ENCODE data around the gene PPDPF.
"Not testable (repeated sequence)": the region's sequence is repeated elsewhere in the genome, so short reads cannot be mapped to it uniquely, and the experiment has no call there.

Gene PPDPF

DNA sequence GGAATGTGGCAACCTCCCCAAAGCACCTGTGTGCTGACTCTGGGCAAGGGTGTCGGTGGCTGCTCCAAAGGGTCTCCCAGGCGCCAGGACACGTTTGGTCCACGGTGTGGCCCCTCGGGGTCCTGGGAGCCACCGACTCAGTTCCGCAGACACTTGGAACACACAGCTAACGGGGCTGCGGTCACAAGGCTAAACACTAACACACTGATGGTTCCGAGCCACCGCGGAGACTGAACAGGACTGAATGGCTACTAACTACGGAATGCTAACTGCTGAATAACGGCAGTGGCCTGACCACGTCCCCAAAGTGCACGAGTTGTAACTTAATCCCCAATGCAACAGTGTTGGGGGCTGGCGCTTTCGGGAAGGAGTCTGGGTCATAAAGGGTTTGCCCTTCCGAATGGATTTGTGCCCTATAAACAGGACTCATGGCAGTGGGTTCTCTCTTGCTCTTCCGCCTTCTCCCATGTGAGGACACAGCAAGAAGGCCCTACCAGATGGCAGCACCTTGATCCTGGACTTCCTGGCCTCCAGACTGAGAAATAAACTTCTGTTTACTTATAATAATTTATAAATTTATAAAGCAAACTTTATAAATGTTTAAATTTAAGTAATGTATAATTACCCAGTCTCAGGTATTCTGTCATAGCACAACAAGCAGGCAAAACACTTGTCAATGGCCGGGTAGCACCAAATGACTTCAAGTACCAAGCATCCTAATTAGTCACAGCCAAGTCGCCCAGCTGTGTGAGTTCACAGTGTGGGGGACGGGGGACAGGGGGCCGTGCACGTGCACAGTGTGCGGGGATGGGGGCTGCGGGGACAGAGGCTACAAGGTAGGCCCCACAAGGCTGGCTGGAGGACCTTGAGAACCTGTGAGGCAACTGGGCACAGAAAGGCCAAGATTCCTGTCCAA, 19.4 kb upstream of the PPDPF start:
- no peak for DNase-seq (ENCODE audit: low read depth)

DNA sequence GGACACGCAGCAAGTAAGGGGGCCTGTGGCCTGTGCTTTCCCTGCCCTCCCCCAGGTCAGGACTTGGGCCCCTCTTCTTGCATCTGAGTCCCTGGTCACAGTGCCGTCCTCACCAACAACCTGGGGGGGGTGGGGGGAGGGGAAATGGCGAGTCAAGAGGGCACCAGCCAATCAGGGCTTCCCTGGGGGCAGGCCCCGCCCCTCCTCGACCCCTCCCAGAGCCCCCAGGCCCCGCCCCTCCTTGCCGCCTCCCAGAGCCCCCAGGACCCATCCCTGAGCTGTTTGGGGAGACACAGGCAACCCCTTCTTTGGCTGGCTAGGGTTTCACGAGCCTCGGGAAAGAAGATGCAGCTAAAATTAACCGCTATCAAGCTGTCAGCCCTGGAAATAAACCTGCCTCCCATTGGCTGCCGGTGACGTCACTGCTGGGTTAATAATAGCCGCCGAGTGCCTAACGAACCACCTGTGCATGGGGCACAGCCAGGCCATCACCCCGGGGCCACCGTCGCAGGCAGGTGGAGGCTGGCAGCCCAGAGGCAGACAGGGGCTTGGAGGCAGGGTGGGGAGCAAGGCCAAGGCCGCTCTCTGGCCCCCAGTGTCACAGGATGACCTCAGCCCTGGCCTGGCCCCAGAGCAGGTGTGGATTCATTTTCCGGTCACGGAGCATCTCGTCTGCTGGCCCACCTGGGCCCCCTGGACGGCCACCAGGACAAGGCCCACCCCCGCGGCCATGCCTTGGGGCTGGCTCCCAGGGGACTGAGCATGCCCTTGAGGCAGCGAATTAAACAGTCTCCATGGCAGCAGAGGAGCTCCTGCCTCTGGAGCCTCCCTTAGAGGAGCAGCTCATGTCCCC, 18.5 kb upstream of the PPDPF start:
- no peak for DNase-seq (ENCODE audit: low read depth)

DNA sequence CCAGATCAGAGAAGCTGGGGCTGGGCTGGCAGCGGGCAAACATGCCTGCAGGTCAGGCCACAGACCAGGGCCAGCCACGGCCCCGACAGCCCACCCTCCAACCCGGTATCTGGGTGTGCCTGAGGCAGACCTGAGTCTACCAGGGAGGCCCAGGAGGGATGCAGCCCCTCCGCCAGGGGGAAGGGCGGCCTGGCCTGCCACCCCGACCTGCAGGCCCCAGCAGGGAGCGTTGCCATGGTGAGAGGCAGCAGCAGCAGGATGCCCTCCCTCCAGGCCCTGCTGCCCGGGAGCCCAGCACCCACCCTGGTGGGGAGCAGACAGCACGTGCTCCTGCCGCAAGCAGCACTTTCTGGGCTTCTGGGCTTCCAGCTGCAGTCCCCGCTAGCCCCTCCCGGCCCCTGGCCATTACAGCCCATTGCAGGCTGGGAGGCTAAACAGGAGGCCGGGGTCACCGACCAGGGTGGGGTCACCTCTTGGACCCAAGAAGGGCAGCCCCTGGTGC, 17.8 kb upstream of the PPDPF start:
- DNase-seq (ENCODE audit: low read depth), result no peak

DNA sequence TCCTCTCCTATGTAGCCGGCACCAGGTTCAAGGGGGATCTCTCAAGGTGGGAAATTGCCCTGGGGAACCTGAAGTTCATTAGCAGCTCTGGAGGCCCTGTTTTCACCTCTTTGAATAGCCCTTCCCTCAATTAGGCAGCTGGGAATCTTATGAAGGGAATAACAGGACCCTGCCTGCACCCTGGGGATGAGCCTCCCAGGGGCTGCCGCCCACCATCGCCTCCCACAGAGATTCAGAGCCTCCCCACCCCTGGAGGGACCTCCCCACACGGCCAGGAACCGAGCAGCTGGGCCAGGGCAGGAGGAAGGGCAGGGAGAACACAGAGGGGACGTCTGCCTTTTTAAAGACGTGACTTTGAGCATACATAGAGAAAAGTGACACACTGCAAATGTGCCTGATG, 17.0 kb upstream of the PPDPF start:
- DNase-seq (ENCODE audit: low read depth), result no peak

- DNase-seq (ENCODE audit: low read depth), result no peak
Observed at GRCh38 chr20:63504642-63505041, 15.9 kb upstream of the PPDPF start.

DNA sequence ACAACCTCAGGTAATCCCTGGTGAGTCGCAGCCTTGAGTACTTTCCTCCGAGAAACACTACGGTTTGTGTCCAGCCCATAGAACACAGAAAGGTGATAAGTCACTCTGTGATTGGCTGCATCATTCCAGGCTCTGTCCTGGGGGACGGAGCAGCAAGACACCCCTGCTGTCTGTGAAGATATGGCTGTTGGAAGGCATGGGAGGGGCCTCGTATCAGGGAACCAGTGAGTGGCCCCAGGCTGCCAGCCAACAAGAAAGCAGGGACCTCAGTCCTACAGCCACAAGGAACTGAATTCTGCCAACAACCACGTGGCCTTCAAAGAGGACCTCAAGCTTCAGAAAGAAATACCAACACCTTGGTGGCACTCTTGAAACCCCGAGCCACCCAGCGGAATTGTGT, 15.3 kb upstream of the PPDPF start:
- no peak for DNase-seq (ENCODE audit: low read depth)

GRCh38 chr20:63505723-63506122, 14.8 kb upstream of the PPDPF start:
- DNase-seq (ENCODE audit: low read depth), result no peak

- no peak for DNase-seq (ENCODE audit: low read depth)
Observed at GRCh38 chr20:63507083-63507743, 13.4 kb upstream of the PPDPF start.

DNA sequence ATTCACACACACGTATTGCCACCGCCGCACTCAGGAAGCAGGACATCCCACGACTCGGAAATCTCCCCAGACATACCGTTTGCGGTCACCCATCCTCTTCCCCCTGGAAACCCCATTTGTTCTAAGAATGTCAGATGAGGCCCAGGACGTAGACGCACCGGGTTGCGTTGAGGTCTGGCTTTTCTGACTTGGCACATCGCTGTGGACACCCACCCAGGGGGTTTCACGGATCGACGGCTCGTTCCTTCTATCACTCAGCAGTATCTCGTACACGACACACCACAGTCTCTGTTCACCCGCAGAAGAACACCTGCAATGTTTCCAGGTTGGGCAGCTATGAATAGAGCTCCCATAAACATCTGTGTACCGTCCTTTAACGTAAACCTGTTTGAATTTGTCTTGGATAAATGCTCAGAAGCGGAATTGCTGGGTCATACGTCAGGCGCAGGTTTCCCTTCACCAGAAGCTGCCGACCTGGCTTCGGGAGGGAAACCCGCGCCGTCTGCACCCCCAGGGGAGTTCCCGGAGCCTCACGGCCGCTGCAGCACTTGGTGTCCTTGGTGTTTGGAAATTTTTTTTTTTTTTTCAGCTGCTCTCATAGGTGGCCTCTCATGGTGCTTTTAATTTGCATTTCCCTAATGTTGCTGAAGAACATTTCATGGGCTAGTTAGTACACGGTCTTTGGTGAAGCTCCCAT, 12.3 kb upstream of the PPDPF start:
- no peak for DNase-seq (ENCODE audit: low read depth)

GRCh38 chr20:63509088-63509564, 11.4 kb upstream of the PPDPF start:
- no peak for DNase-seq (ENCODE audit: low read depth)

DNA sequence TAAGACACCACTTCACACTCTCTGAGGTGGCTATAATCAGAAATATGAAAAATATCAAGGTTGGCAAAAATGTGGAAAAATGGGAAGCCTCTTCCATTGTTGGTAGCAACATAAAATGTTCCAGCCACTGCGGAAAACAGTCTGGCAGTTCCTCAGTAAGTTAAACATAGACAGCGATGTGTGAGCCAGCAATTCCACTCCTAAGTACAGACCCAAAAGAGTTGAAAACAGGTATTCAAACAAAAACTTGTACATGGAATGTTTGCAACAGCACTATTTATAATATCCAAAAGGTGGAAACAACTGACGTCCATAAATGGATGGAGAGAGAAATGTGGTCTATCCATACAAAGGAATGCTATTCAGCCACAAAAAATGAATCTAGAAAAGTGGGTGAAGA, 7.4 kb upstream of the PPDPF start:
- no peak for DNase-seq (ENCODE audit: low read depth)

- DNase-seq (ENCODE audit: low read depth), result not testable (repeated sequence)
Observed at GRCh38 chr20:63514520-63514919, 6.0 kb upstream of the PPDPF start.

DNA sequence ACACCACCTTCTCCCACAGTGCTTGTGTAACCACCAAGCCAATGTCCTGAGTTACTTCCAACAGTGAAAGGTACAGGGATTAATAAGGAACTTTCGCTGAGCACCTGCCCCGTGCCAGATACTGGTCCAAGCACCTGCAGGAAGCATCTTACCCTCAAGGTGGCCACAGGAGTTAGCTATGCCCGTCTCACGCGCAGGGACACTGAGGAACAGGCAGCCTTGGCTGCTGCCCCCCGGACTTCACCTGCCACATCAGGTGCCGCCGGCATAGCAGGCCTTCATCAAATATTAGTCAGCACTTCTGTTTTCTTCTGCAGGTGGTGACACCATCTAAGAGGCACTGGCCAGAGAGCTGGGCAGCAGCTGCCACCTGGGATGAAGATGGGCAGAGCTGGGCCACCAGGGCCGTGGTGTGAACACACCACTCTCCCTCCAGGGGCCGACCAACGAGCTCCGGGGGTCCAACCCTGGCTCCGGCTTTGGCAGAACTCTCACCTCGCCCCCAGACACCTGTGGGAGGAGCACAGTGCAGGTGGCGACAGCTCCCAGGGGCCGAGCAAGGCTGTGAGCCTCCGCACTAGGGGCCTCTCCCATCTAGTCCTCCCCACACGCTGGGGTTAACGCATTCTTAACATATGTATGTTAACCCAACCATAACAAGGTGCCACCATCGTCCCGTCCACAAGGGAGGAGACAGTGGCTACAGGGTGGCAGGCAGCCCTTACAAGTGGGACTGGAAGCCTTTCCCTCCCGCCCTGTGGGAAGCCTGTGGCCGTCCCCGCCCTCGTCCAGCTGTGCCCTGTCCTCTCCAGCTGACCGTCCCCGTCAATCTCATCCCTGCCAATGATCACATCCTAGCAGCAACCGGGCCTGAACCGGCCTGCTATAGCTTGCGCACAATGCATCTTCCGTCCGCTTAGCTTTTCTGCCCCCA, 2.9 kb upstream of the PPDPF start:
- no peak for DNase-seq (ENCODE audit: low read depth)

DNA sequence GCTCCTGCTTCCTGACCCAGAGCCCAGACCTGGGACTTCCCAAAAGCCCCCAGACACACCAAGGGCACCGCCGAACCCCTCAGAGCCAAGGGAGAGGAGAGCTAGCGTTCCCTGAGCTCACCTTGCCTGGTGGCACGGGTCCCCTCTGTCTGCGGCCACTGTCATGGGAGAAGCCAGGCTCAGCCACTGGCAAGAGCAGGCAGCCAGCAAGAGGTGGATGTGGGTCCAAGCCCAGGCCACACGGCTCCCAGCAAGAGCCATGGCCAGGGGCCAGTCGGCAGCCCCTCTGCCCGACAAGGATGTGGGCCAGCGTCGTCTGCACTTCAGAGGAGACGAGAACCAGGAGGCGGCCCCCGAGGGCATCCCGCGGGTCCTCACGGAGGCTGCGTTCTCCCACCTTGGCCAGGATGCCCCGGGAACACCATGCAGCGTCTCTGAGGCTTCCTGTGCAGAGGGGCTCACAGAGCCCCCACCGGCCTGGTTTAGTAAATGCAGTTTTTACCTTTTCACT, 2.2 kb upstream of the PPDPF start:
- DNase-seq (ENCODE audit: low read depth), result no peak

- no peak for DNase-seq (ENCODE audit: low read depth)
Observed at GRCh38 chr20:63518946-63519667, 1.5 kb upstream of the PPDPF start.

GRCh38 chr20:63519668-63520503, 679 bp upstream of the PPDPF start:
- DNase-seq (ENCODE audit: low read depth), result peak; percentile 49

DNA sequence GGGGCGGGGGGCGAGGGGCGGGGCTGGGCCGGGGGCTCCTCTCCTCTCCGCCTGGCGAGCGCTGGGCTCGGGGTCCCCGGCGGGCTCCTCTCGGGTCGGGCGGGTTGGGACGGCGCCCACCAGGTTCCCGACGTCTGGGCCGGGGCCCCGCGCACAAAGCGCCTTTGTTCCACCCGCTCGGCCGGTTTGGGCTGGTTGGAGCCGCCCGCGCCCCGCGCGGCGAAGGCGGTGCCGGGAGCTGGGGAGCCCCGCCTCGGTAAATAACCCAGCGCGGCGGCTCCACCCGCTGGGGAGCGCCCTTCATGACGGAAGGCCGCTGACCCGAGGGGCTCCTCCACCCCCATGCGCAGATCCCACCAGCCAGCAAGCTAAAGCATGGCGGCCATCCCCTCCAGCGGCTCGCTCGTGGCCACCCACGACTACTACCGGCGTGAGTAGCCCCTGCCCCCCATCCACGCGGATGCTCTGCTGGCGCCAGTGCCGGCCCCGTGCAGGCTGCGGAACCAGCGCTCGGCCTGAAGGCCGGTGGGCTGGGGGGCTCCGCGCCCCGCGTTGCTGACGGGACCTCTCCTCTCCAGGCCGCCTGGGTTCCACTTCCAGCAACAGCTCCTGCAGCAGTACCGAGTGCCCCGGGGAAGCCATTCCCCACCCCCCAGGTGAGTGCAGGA, 503 bp downstream of the PPDPF start:
- peak; percentile 61 for DNase-seq (ENCODE audit: low read depth)

DNA sequence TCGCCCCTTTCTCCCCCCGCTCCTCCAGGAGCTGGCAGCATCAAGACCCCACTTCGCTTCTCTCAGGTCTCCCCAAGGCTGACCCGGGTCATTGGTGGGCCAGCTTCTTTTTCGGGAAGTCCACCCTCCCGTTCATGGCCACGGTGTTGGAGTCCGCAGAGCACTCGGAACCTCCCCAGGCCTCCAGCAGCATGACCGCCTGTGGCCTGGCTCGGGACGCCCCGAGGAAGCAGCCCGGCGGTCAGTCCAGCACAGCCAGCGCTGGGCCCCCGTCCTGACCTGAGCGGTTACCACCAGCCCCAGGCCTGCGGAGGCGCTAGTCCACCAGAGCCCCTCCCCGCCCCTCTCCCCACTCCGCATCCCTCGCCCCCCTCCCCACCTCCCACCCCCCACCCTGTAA, 1.0 kb downstream of the PPDPF start:
- no peak for DNase-seq (ENCODE audit: low read depth)

Measured in activated T-cell treated with anti-CD3 and anti-CD28 coated beads for 24 hours (primary cell).